Measurements from ENCODE around the gene GABARAPL1. TPM values are rescaled to one million over a fixed set of nuclear protein-coding genes. Genes with fewer than 3 reads are reported as not detected.

GABARAPL1 gene
- polyA plus RNA-seq, 1 of the 3 experiments (the other 2 are of a cell fraction), result 9.2 TPM

GRCh38 chr12:10241727-10242126, 29.1 kb downstream of the GABARAPL1 start:
- TF ChIP-seq FOSL2 (IDR thresholded peaks at IDR 0.05; ENCODE audit: borderline replicate concordance, low read depth) (no peak), GABPA (IDR thresholded peaks at IDR 0.05; ENCODE audit: low read depth) (no peak), REST (IDR thresholded peaks at IDR 0.05; ENCODE audit: low read depth, low read length) (no peak)
- Histone ChIP-seq H3K36me3 (replicated peaks in 1 of 2; ENCODE audit: control insufficient read depth in 1 of 2, insufficient read depth in 2 of 2, low read length in 1 of 2) (no peaks in the 10 kb centered on the region), H4K20me1 (ENCODE audit: insufficient read depth) (no peaks in the 10 kb centered on the region), H3K27me3 (ENCODE audit: insufficient read depth) (peaks cover 17% of the 10 kb centered on the region), H3K9me3 (no peaks in the 10 kb centered on the region), H3K27ac (ENCODE audit: low read depth in 2 of 2, low read length in 1 of 2) (no peak overlapping the region), H3K79me2 (ENCODE audit: insufficient read depth) (no peaks in the 10 kb centered on the region), H3K9ac (no peak overlapping the region), H2AFZ (ENCODE audit: low read depth) (no peak overlapping the region), H3F3A (replicated peaks; ENCODE audit: insufficient read depth) (no peaks in the 10 kb centered on the region), H3K4me1 (ENCODE audit: control insufficient read depth in 1 of 2, insufficient read depth in 2 of 2, low read depth in 1 of 2, low read length in 1 of 2) (peaks cover 0 to 4% of the 10 kb centered on the region in 2 experiments; a peak in 1 of 4 replicates), H3K9me2 (no peaks in the 10 kb centered on the region), H3K4me3 (ENCODE audit: low read depth in 2 of 2, low read length in 1 of 2) (no peak overlapping the region), H3K4me2 (no peak overlapping the region)
- DNase-seq, result no peak
- CTCF ChIA-PET, result interaction anchor here (2.0 kb wide), 1 partner anchor 321 kb away, joined by 5 read pairs; no protein-coding TSS in a partner anchor
- POLR2A ChIA-PET, result no interaction called here
- 6% methylated on average over 2 of the region's 2 CpGs for WGBS (ENCODE audit: low lambda C conversion rate)

GRCh38 chr12:10242539-10242938, 29.9 kb downstream of the GABARAPL1 start:
- TF ChIP-seq CHD2 (IDR thresholded peaks at IDR 0.05; ENCODE audit: low read length, partially characterized antibody), result no peak
- no peak for TF ChIP-seq FOSL2 (IDR thresholded peaks at IDR 0.05; ENCODE audit: borderline replicate concordance, low read depth)
- no peak for TF ChIP-seq SIN3A (IDR thresholded peaks at IDR 0.05; ENCODE audit: borderline replicate concordance, low read depth, low read length)
- TF ChIP-seq EP300 (IDR thresholded peaks at IDR 0.05; ENCODE audit: borderline replicate concordance in 1 of 2, low read depth in 1 of 2, low read length in 1 of 2), result no peak
- no peak for TF ChIP-seq IRF3 (IDR thresholded peaks at IDR 0.05; ENCODE audit: low read depth, low read length)
- no peak for TF ChIP-seq TEAD4 (IDR thresholded peaks at IDR 0.05; ENCODE audit: borderline replicate concordance, insufficient read depth)
- TF ChIP-seq USF2 (IDR thresholded peaks at IDR 0.05; ENCODE audit: borderline replicate concordance, low read depth, low read length), result no peak
- TF ChIP-seq GABPA (IDR thresholded peaks at IDR 0.05; ENCODE audit: low read depth), result no peak
- no peak for TF ChIP-seq RXRA (IDR thresholded peaks at IDR 0.05; ENCODE audit: borderline replicate concordance, low read depth)
- 2% methylated on average over 1 of the region's 1 CpG for WGBS (ENCODE audit: low lambda C conversion rate)

More at GRCh38 chr12:10242539-10242938, 29.9 kb downstream of the GABARAPL1 start:
- peaks cover 0 to 4% of the 10 kb centered on the region in 2 experiments; a peak in 1 of 4 replicates for H3K4me1 ChIP-seq (ENCODE audit: control insufficient read depth in 1 of 2, insufficient read depth in 2 of 2, low read depth in 1 of 2, low read length in 1 of 2)
- DNase-seq, result no peak
- no peaks in the 10 kb centered on the region for H3K79me2 ChIP-seq (ENCODE audit: insufficient read depth)
- no peaks in the 10 kb centered on the region for H4K20me1 ChIP-seq (ENCODE audit: insufficient read depth)
- H3K9ac ChIP-seq, result no peak overlapping the region
- no peak overlapping the region for H3K27ac ChIP-seq (ENCODE audit: low read depth in 2 of 2, low read length in 1 of 2)
- ChIA-PET POLR2A (no interaction called here), CTCF (no interaction called here)
- no peak overlapping the region for H3K4me3 ChIP-seq (ENCODE audit: low read depth in 2 of 2, low read length in 1 of 2)
- H3F3A ChIP-seq (replicated peaks; ENCODE audit: insufficient read depth), result no peaks in the 10 kb centered on the region
- H3K9me2 ChIP-seq, result no peaks in the 10 kb centered on the region
- H3K9me3 ChIP-seq, result no peaks in the 10 kb centered on the region
- peaks cover 17% of the 10 kb centered on the region for H3K27me3 ChIP-seq (ENCODE audit: insufficient read depth)
- no peak overlapping the region for H2AFZ ChIP-seq (ENCODE audit: low read depth)
- no peak overlapping the region for H3K4me2 ChIP-seq
- H3K36me3 ChIP-seq (replicated peaks in 1 of 2; ENCODE audit: control insufficient read depth in 1 of 2, insufficient read depth in 2 of 2, low read length in 1 of 2), result no peaks in the 10 kb centered on the region

Measured in SK-N-SH (cell line).